ENCODE data around the gene ADAMTS4. TPM values are rescaled to one million over a fixed set of nuclear protein-coding genes. Genes with fewer than 3 reads are reported as not detected.

ADAMTS4 gene
- total RNA-seq, 1 donor from 2014 or later, result 16.6 TPM

- no peak for DNase-seq (ENCODE audit: extremely low read depth, low read depth, low spot score)
These were observed 22.3 kb downstream of the ADAMTS4 start for GRCh38 chr1:161176468-161177111.

- no peak for DNase-seq (ENCODE audit: extremely low read depth, low read depth, low spot score)
These were observed 22.9 kb downstream of the ADAMTS4 start for GRCh38 chr1:161175771-161176453.

- DNase-seq (ENCODE audit: extremely low read depth, low read depth, low spot score), result no peak
These were observed 23.9 kb downstream of the ADAMTS4 start for GRCh38 chr1:161174911-161175310.

GRCh38 chr1:161173711-161174110, 25.1 kb downstream of the ADAMTS4 start:
- no peak for DNase-seq (ENCODE audit: extremely low read depth, low read depth, low spot score)

- no peak for DNase-seq (ENCODE audit: extremely low read depth, low read depth, low spot score)
These were observed 26.0 kb downstream of the ADAMTS4 start for GRCh38 chr1:161172776-161173376.

GRCh38 chr1:161172349-161172748, 26.5 kb downstream of the ADAMTS4 start:
- no peak for DNase-seq (ENCODE audit: extremely low read depth, low read depth, low spot score)

- no peak for DNase-seq (ENCODE audit: extremely low read depth, low read depth, low spot score)
These were observed 27.2 kb downstream of the ADAMTS4 start for GRCh38 chr1:161171696-161172095.

- DNase-seq (ENCODE audit: extremely low read depth, low read depth, low spot score), result no peak
These were observed 27.7 kb downstream of the ADAMTS4 start for GRCh38 chr1:161171191-161171590.

GRCh38 chr1:161168906-161169305, 29.9 kb downstream of the ADAMTS4 start:
- DNase-seq (ENCODE audit: extremely low read depth, low read depth, low spot score), result no peak

GRCh38 chr1:161166669-161167548, 31.9 kb downstream of the ADAMTS4 start:
- no peak for DNase-seq (ENCODE audit: extremely low read depth, low read depth, low spot score)

GRCh38 chr1:161165742-161166668, 32.8 kb downstream of the ADAMTS4 start, which contains the start of gene PPOX:
PPOX (plus strand) TSS chr1:161166426; CDS start chr1:161166848, 422 bp downstream.
- peak; percentile 91 for DNase-seq (ENCODE audit: extremely low read depth, low read depth, low spot score)

- DNase-seq (ENCODE audit: extremely low read depth, low read depth, low spot score), result no peak
These were observed 33.8 kb downstream of the ADAMTS4 start for GRCh38 chr1:161164901-161165610.

- no peak for DNase-seq (ENCODE audit: extremely low read depth, low read depth, low spot score)
These were observed 35.1 kb downstream of the ADAMTS4 start for GRCh38 chr1:161163793-161164192.

GRCh38 chr1:161162806-161163205, 36.0 kb downstream of the ADAMTS4 start:
- no peak for DNase-seq (ENCODE audit: extremely low read depth, low read depth, low spot score)

GRCh38 chr1:161162052-161162451, 36.8 kb downstream of the ADAMTS4 start:
- no peak for DNase-seq (ENCODE audit: extremely low read depth, low read depth, low spot score)

- DNase-seq (ENCODE audit: extremely low read depth, low read depth, low spot score), result no peak
These were observed 37.2 kb downstream of the ADAMTS4 start for GRCh38 chr1:161161652-161162051.

GRCh38 chr1:161160671-161161145, 38.1 kb downstream of the ADAMTS4 start:
- no peak for DNase-seq (ENCODE audit: extremely low read depth, low read depth, low spot score)

- no peak for DNase-seq (ENCODE audit: extremely low read depth, low read depth, low spot score)
These were observed 39.0 kb downstream of the ADAMTS4 start for GRCh38 chr1:161159913-161160243.

Data from glomerular endothelial cell (primary cell).